ENCODE data around the gene DYNC2H1.
A peak's percentile ranks its signal among the peaks of the same experiment; 100 is the strongest.
"Not testable (repeated sequence)": the region's sequence is repeated elsewhere in the genome, so short reads cannot be mapped to it uniquely, and the experiment has no call there.

DYNC2H1 gene

DNA sequence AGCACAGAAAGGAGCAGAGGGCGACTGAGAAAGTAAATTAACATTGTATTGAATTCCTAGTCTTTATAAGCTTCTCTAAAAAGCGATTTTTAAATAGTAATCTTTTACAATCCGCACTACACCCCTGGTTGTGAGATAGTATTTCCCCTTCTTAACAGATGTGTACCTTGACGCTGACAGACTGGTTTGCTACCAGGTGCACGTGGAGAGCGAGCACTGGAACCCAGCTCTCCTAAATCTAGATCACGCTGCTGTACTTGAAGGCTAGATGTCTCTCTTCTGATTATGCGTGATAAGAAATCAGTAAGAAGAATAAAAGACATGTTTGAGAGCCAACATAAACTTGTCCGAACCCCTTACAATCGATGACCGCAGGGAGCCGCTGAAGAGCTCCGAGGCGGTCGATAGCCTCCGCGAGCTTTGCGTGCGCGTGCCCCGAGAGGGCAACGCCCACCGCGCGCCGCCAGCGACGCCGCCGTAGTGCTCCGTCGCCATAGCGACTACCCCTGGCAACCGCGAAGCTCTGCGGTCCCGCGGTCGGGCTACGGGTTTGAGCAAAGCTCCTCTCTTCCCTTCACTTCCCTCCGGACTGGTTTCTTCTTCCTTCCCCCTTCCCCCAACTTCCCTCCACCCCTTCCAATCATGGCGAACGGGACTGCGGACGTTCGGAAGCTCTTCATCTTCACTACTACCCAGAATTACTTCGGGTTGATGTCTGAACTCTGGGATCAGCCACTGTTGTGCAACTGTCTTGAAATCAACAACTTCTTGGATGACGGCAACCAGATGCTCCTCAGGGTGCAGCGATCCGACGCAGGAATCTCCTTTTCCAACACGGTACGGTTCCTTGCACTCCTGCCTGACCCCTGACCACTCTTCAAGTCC, at the start of gene DYNC2H1:
Gene DYNC2H1 (plus strand): TSS at position 494 of the 885 bp plus-strand sequence. CDS start 149 bp downstream, at position 643.
- peak; percentile 86 for DNase-seq

DNA sequence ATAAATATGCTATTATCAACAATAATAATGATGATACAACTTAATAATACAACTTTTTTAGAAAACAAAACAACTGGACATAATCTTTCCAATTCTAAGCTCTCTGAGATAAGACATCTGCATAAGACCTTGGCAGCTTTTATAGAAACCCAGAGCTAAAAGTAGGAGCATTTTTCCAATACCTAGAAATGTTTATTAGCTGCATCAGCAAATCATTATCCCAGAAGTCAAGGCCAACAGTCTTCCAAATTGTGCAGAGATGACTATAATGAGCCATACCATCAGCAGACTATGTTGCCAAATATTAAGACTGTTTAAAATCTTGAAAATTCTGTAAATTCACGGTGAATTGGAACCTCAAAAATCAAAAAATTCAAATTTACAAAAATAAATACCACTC, 47.6 kb upstream of the DYNC2H1 start:
- DNase-seq: no peak

GRCh38 chr11:103067118-103067517, 42.1 kb upstream of the DYNC2H1 start:
- no peak for DNase-seq

DNA sequence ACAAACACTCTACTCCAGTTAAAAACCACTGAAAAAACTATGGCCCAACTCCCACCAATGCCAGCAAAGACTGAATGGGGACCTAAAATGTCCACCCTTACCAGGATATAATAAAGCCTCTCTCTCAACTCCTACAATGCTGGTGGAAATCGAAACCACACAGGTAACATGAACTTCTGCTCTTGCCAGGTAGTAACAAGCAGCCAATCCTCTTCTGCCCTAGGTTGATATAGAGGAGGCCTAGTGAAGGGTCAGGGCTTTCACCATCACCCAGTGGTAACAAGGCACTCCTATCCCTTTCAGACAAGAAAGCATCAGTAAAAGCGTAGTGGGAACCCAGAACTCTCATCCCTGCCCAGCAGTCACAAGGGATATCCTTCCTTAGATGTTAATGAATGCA, 39.9 kb upstream of the DYNC2H1 start:
- DNase-seq: no peak

- DNase-seq: no peak
Observed at GRCh38 chr11:103070142-103070541, 39.1 kb upstream of the DYNC2H1 start.

GRCh38 chr11:103071008-103071407, 38.2 kb upstream of the DYNC2H1 start:
- no peak for DNase-seq

- DNase-seq: no peak
Observed at GRCh38 chr11:103076361-103076760, 32.9 kb upstream of the DYNC2H1 start.

DNA sequence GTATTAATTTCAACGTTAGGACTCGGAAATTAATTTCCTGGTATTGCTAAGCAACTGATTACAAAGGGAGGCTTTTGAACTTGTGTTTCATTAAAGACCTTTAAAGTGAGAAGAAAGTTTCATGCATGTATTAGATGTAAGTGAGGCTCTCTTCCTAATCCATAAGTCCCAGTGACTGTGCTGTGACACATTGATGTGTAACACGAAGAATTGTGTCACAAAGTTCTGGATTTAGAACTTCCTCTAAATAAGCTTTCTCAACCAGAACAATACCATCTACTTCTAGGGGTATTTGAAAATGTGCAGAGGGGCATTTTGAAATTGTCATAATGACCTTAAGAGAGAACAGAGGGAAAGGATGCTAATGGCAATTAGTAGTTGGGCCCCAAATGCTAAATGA, 31.7 kb upstream of the DYNC2H1 start:
- DNase-seq: no peak

DNA sequence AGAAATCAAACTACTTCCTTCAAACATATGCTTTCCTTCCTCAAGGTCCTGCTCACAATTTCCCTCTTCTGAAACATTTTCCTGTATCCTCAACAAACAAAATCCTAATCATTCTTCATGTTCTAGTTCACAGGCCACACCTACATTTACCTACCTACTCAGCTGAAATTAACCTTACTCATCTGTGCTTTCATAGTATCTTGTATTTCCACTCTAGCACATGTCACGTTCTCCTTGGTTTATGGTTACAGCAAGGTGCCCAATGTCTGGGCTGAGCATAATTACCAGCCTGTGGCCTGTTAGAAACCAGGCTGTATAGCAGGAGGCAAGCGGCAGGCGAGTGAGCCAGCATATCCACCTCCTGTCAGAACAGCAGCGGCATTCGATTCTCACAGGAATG, 30.5 kb upstream of the DYNC2H1 start:
- no peak for DNase-seq

DNA sequence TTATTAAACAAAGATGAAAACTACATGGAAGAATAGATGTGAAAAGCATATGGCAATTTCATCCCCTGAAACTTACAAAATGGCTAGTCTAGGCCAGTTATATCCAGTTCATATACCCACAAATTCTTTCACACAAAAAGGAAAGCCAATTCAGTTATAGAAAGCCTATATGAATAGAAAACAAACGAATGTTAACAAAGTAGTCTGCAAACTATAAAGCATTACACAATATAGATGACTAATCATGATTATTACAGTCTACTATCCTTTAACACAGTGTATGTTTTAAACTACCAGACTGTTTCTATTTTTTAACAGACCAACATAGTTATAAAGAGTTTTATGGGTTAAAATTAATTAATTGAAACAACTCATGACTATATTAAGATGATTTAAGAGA, 29.4 kb upstream of the DYNC2H1 start:
- no peak for DNase-seq

DNA sequence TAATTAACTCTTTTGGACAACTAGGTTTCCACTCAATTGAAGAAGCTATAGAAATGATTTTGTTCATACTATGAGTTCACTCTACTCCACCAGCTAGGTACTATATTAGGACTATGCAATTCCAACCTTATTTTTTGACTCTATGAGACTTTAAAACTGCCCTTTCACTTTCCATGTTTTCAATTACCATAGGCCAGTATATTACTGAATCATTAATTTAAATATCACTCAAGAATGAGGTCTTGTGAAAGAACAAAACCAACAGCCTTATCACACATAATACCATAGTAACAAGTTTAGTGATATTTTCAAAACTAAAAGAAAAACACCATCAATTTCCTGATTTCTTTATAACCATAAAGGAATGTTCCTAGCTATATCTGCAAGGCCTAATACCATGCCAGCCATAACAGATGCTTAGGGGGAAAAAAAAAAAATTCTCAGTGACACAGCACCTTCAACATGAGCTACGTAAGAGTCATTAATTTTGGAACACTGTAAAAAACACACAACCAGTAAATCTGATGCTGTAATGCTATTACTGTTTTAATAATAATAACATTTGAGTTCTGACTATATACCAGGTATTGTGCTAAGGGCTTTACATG, 23.4 kb upstream of the DYNC2H1 start:
- no peak for DNase-seq

DNA sequence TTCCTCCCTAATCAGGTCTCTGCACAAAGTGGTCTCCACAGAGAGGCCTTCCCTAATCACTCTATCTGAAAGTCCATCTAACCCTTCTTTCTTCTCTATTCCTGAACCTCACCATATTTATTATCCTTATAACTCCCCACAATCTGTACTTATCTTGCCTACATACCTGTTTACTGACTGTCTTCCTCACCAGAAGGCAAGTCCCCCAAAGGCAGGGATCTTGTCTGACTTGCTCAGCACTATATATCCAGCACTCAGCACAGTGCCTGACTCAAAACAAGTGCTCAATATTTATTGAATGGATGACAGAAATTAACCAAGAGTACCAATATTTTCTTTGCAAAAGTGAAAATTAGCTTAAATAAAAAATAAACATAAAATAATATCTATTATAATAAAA, 22.8 kb upstream of the DYNC2H1 start:
- DNase-seq: no peak

- peak; percentile 57 for DNase-seq
Observed at GRCh38 chr11:103091064-103091800, 18.0 kb upstream of the DYNC2H1 start.

DNA sequence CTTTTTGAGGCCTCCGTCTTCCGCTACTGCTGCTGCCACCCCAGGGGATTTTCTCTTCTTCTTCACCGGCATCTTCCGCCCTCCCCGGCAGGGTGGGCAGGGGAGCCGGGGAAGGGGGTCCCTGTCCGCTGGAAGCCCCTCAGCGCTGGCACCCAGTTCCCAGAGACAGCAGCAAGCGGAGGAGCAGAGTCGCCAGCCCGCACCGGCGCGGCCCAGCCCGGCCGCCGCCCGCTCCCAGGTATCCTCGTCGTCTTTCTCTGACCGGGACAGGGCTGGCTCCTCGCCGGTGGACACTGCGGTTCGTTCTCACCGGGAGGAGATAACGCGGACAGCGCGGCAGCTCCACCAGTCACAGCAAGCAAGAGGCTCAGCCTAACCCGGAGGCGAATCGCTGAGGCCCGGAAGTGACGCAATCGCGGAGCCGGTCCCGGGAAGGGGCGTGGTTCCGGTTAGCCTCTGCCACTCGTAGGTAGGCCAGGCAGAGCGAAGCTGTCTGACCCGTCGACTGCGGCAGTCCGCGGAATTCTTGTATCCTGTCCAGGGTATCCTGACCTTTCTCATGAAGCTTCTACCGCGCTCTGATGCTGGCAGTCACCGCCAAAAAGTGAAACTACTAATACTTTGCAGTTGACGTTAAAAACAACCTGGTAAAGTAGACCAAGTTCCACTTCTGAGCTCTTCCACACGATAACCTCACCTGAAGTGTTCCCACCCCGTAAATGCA, 17.3 kb upstream of the DYNC2H1 start, which contains the start of gene DCUN1D5:
Gene DCUN1D5 (minus strand): TSS at position 360 of the 724 bp plus-strand sequence. CDS start 288 bp downstream, at position 72.
- peak; percentile 95 for DNase-seq

DNA sequence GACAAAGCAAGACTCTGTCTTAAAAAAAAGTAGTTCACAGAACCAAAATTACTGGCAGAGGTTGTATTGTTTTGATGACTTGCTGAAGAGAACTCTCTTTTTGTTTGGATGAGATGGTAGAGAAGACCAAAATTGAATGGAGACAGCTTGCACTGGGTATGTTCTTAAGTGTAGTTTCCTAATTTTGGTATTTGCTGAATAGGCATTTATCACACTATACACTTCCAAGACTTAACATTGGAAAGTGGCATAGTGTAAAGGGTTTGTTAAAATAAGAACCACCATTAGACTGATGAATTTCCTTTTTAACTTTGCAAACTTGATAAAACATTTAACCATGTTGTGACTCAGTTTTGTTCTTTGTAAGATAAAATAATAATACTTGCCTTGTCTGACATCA, 11.9 kb upstream of the DYNC2H1 start:
- no peak for DNase-seq

DNA sequence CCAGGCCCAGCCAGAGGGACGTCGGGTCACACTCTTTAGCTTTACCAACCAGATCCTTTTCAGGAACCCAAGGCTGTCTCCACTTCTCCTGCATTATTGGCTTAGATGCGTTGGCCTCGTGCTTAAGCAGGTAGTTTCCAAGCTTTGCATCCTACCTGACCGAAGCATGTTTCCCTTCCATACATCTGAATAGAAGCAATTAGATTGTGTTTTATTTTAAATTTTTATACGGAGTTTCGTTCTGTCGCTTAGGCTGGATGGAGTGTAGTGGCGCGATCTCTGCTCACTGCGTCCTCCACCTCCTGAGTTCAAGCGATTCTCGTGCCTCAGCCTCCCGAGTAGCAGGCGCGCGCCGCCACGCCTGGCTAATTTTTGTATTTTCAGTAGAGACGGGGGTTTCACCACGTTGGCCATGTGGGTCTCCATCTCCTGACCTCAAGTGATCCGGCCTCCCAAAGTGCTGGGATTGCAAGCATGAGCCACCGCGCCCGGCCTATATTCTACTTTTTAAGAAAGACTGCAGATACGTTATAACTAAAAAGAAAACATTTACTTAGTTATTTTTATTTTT, 677 bp downstream of the DYNC2H1 start:
- no peak for DNase-seq

DNA sequence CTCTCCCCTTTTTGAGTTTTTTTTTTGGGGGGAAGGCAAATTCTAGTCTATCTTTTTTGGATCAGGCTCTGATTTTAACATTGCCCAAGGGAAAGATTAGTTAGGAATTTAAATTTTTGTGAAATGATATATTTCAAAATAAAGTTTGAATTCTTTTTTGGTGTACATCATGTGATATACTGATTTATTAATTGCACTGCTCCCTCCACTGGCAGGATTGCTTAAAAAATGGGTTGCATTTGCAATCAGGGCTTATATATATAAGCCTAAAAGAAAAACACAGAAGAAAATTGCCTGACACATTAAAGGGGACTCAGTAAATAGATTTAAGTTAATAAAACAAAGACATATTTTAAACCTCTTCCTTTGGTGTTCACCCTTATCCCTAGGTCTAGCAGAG, 1.2 kb downstream of the DYNC2H1 start:
- no peak for DNase-seq

GRCh38 chr11:103111400-103111799, 2.2 kb downstream of the DYNC2H1 start:
- no peak for DNase-seq

DNA sequence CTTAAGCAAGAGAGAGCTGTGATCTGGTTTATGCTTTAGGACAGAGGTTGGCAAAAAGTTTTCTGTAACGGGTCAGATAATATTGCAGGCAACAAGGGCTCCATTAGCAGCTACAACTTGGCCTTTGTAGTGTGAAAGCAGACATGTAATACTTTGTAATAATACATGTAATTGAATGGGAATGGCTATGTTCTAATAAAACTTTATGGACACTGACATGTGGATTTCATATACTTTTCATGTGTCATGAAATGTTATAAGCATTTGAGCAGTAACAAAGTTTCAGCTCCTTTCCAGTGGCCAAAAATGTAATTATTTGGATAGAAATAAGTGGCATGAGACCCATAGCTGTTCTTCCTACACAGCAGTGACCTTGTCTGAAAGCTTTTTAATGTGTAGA, 3.1 kb downstream of the DYNC2H1 start:
- no peak for DNase-seq

DNA sequence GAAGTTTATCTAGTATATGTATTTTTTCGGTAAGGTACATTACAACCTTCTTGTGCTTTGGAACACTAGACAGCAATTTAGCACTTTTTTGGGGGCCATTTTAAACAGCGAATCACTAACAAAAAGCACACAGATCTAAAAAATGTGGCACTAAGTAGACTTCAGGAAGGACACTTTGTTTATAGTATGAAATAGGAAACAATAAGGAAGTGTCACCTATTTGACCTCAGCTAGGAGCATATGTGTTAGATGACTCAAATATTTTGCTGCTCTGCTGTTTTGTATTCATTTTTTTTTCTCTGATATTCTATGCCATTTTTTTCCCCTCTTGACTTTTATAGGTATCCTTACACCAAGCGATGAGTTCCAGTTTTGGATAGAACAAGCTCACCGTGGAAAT, 5.6 kb downstream of the DYNC2H1 start:
- DNase-seq: no peak

DNA sequence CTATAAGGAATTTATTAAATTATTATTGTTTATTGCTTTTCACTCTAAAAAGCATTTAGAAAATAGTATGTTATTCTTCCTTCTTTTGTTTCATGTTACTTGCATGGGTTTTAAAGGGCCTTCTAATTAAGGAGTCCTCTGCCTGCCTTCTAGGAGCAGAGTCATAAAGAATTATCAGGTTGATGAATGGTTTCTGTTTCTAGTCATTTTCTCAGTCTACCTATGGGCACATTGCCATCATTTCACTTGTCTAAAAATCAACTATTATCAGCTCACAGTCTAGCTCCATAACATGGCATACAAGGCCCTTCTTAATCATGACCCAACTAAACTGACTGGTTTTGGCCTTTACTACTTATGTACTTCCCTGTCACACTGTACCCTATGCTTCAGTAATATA, 16.2 kb downstream of the DYNC2H1 start:
- no peak for DNase-seq

GRCh38 chr11:103141986-103142385, 32.8 kb downstream of the DYNC2H1 start:
- DNase-seq: not testable (repeated sequence)

DNA sequence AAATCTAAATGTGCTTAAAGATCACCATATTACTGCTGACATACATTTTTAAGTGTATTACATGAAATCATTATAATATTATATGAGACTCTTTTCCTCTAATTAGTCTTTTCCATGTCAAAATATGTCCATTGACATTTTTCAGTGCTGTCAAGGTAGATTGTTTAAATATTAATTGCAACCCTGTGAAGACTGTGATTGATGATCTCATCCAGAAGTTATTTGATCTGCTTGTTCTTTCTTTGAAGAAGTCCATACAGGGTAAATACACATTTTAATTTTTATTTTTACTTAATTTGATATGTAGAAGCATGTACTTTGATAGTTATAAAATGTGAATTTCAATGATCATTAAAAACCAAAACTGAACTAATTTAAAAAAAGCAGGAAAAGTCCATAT, 38.4 kb downstream of the DYNC2H1 start:
- DNase-seq: no peak
